ENCODE results near the gene STAU1.

GRCh38 chr20:49148601-49149000, 39.5 kb downstream of the STAU1 start:
- TF ChIP-seq CTCF (IDR thresholded peaks at IDR 0.05) = no peak
- no peak for TF ChIP-seq POLR2A (IDR thresholded peaks at IDR 0.05)
